Endometrial microvascular endothelial cells (primary cell): ENCODE results near the gene FLNB. TPM values are rescaled to one million over a fixed set of nuclear protein-coding genes. Genes with fewer than 3 reads are reported as not detected.

Experiments
- in situ Hi-C: cut with HindIII; loops from 2 replicates; pipeline ENCODE4 v1.10.0; 2017; ENCODE audit warnings: low sequenced_read_pairs, low pct_unique_long_range_greater_than_20kb; ENCODE audit errors: inconsistent ontology term
- total RNA-seq: library from RNA; depleted of rRNA; stranded (reverse); fragments of >200 nt; gene quantifications from one replicate; pipeline ENCODE4 v1.2.3, GENCODE V29; 2015; ENCODE audit errors: inconsistent ontology term

The FLNB gene
- total RNA-seq, 1 donor from 2014 or later: 503 TPM

- in situ Hi-C loops: loop anchor here (25.0 kb wide), 1 partner anchor 89 kb away; no protein-coding TSS in a partner anchor
These were observed 17.8 kb downstream of the FLNB start for GRCh38 chr3:58025837-58026569.

GRCh38 chr3:58026598-58026997 lies 18.4 kb downstream of the FLNB start:
- in situ Hi-C loops: loop anchor here (25.0 kb wide), 1 partner anchor 89 kb away; no protein-coding TSS in a partner anchor

- in situ Hi-C loops: loop anchor here (25.0 kb wide), 1 partner anchor 91 kb away; no protein-coding TSS in a partner anchor
These were observed 19.6 kb downstream of the FLNB start for GRCh38 chr3:58027704-58028317.

- in situ Hi-C loops: loop anchor here (25.0 kb wide), 1 partner anchor 92 kb away; no protein-coding TSS in a partner anchor
These were observed 20.7 kb downstream of the FLNB start for GRCh38 chr3:58028902-58029301.

GRCh38 chr3:58029842-58030584 lies 21.8 kb downstream of the FLNB start:
- in situ Hi-C loops: loop anchor here (25.0 kb wide), 1 partner anchor 93 kb away; no protein-coding TSS in a partner anchor

- in situ Hi-C loops: loop anchor here (25.0 kb wide), 1 partner anchor 95 kb away; no protein-coding TSS in a partner anchor
These were observed 24.0 kb downstream of the FLNB start for GRCh38 chr3:58032186-58032585.

- in situ Hi-C loops: loop anchor here (25.0 kb wide), 1 partner anchor 98 kb away; no protein-coding TSS in a partner anchor
These were observed 26.7 kb downstream of the FLNB start for GRCh38 chr3:58034738-58035523.

GRCh38 chr3:58035524-58036255 lies 27.5 kb downstream of the FLNB start:
- in situ Hi-C loops: loop anchor here (25.0 kb wide), 1 partner anchor 98 kb away; no protein-coding TSS in a partner anchor

GRCh38 chr3:58036293-58037032 lies 28.2 kb downstream of the FLNB start:
- in situ Hi-C loops: loop anchor here (25.0 kb wide), 1 partner anchor 99 kb away; no protein-coding TSS in a partner anchor

GRCh38 chr3:58037141-58037910 lies 29.1 kb downstream of the FLNB start:
- in situ Hi-C loops: loop anchor here (25.0 kb wide), 1 partner anchor 100 kb away; no protein-coding TSS in a partner anchor

GRCh38 chr3:58038675-58039292 lies 30.6 kb downstream of the FLNB start:
- in situ Hi-C loops: loop anchor here (25.0 kb wide), 1 partner anchor 101 kb away; no protein-coding TSS in a partner anchor

GRCh38 chr3:58039601-58040000 lies 31.4 kb downstream of the FLNB start:
- in situ Hi-C loops: loop anchor here (25.0 kb wide), 1 partner anchor 102 kb away; no protein-coding TSS in a partner anchor

GRCh38 chr3:58041182-58041825 lies 33.1 kb downstream of the FLNB start:
- in situ Hi-C loops: loop anchor here (25.0 kb wide), 1 partner anchor 104 kb away; no protein-coding TSS in a partner anchor

- in situ Hi-C loops: loop anchor here (25.0 kb wide), 1 partner anchor 105 kb away; no protein-coding TSS in a partner anchor
These were observed 33.7 kb downstream of the FLNB start for GRCh38 chr3:58041826-58042324.
